HepG2 (cell line): ENCODE results near the gene ANKS1B. TPM values are rescaled to one million over a fixed set of nuclear protein-coding genes. Genes with fewer than 3 reads are reported as not detected.

Source experiments
- ATAC-seq: fragments of 200-7000 bp; cut with Tn5 transposase; 3 replicates; pipeline ENCODE4 v1.9.1; 2020; ENCODE audit warnings: mild to moderate bottlenecking, moderate library complexity
- BruUV-seq: library from RNA; stranded (reverse); fragments of 400-500 nt; replicated peaks from 2 replicates; lab custom pipeline; 2021; lab: Mats Ljungman, UMichigan
- CTCF ChIA-PET: fragments of 300-600 bp; formaldehyde crosslinking; extraction: SDS; loops from one replicate; lab custom pipeline; 2021; ENCODE audit warnings: low total read pairs, inconsistent platforms, low intra/inter-chr PET ratio; lab: Yijun Ruan, JAX
- POLR2A ChIA-PET: fragments of 350-600 bp; sonication (Branson Sonifier 250); formaldehyde crosslinking; loops from one replicate; lab custom pipeline; 2020; ENCODE audit warnings: antibody characterized with exemption, inconsistent platforms; lab: Yijun Ruan, JAX
- DNase-seq: peaks from one replicate; pipeline ENCODE4 v3.0.0-alpha.2; 2015; ENCODE audit warnings: low spot score
- FAIRE-seq: peaks from 3 replicates; lab custom pipeline; 2011; peaks lifted over from hg19 to GRCh38; lab: Jason Lieb, UNC
- H2AFZ ChIP-seq: one replicate; pipeline ENCODE4 v1.6.1; 2011; ENCODE audit warnings: low read length, inconsistent platforms
- H3K27ac ChIP-seq: fragments of 300-600 bp; 3 replicates; pipeline ENCODE4 v1.8.0; 2011; ENCODE audit warnings: mixed run types, mild to moderate bottlenecking, mixed read lengths, low read length, inconsistent platforms; ENCODE audit not compliant: insufficient read depth; ENCODE audit errors: extremely low read length
- H3K27me3 ChIP-seq, 2 experiments: fragments of 200-600 bp in 1 of 2; 2 replicates in 1 of 2; 3 replicates in 1 of 2; pipeline versions ENCODE4 v1.6.0 to v1.8.0; 2011; ENCODE audit warnings: low read length in 2 of 2, mild to moderate bottlenecking in 2 of 2, moderate library complexity in 2 of 2, inconsistent platforms in 1 of 2; ENCODE audit not compliant: insufficient read depth in 2 of 2, control insufficient read depth in 1 of 2
- H3K36me3 ChIP-seq, 2 experiments: fragments of 200-600 bp in 1 of 2; replicated peaks in 1 of 2; 2 replicates in 1 of 2; 3 replicates in 1 of 2; pipeline versions ENCODE4 v1.5.1 to v1.8.0; 2011; ENCODE audit warnings: low read length in 2 of 2, inconsistent platforms in 1 of 2; ENCODE audit not compliant: insufficient read depth in 2 of 2, control insufficient read depth in 1 of 2
- H3K4me1 ChIP-seq: 2 replicates; pipeline ENCODE4 v1.5.1; 2012; ENCODE audit warnings: low read length, inconsistent platforms; ENCODE audit not compliant: insufficient read depth
- H3K4me2 ChIP-seq: 2 replicates; pipeline ENCODE4 v1.6.0; 2011; ENCODE audit warnings: low read depth, low read length, inconsistent platforms
- H3K4me3 ChIP-seq, 3 experiments: fragments of 200-600 bp in 1 of 3; sonication (generic), shearing (Covaris generic) in 1 of 3; replicated peaks in 1 of 3; 2 replicates each; pipeline ENCODE4 v1.5.1; 2011 to 2016; ENCODE audit warnings: low read length in 3 of 3, inconsistent platforms in 2 of 3, low read depth in 2 of 3, mild to moderate bottlenecking in 2 of 3, control low read depth in 1 of 3, mixed read lengths in 1 of 3; ENCODE audit not compliant: insufficient read depth in 1 of 3
- H3K79me2 ChIP-seq: one replicate; pipeline ENCODE4 v1.6.1; 2011; ENCODE audit warnings: low read length, inconsistent platforms; ENCODE audit not compliant: insufficient read depth
- H3K9ac ChIP-seq: 2 replicates; pipeline ENCODE4 v1.6.0; 2011; ENCODE audit warnings: mild to moderate bottlenecking, low read depth, low read length, inconsistent platforms; ENCODE audit not compliant: insufficient read depth
- H3K9me3 ChIP-seq: 2 replicates; pipeline ENCODE4 v1.5.1; 2012; ENCODE audit warnings: mild to moderate bottlenecking, low read length
- H4K20me1 ChIP-seq: 2 replicates; pipeline ENCODE4 v1.6.0; 2011; ENCODE audit warnings: inconsistent platforms, mild to moderate bottlenecking, low read length, moderate library complexity; ENCODE audit not compliant: insufficient read depth
- FOXK2 ChIP-seq: fragments of 450-650 bp; IDR thresholded peaks from 2 replicates; pipeline ENCODE4 v1.6.1; 2016
- HOXA9 ChIP-seq: sonication (generic); formaldehyde crosslinking; IDR thresholded peaks from 2 replicates; pipeline ENCODE4 v1.8.1; 2022; ENCODE audit warnings: missing genetic modification reagents, mild to moderate bottlenecking, moderate library complexity, borderline replicate concordance
- IRX3 ChIP-seq: sonication (generic); formaldehyde crosslinking; IDR thresholded peaks from 2 replicates; pipeline ENCODE4 v1.8.1; 2023; ENCODE audit warnings: mild to moderate bottlenecking, low read depth, missing genetic modification reagents, borderline replicate concordance
- KMT2B ChIP-seq: IDR thresholded peaks from 2 replicates; pipeline ENCODE4 v1.6.1; 2016; ENCODE audit warnings: missing genetic modification reagents, missing compliant biosample characterization
- NFKBIZ ChIP-seq: IDR thresholded peaks from 2 replicates; pipeline ENCODE4 v1.6.1; 2018; ENCODE audit warnings: missing genetic modification reagents, missing compliant biosample characterization
- NFYC ChIP-seq: IDR thresholded peaks from 2 replicates; pipeline ENCODE4 v1.6.1; 2016; ENCODE audit warnings: missing genetic modification reagents, missing compliant biosample characterization
- SCMH1 ChIP-seq: sonication (generic); formaldehyde crosslinking; IDR thresholded peaks from 2 replicates; pipeline ENCODE4 v1.9.0; 2021; ENCODE audit warnings: missing genetic modification reagents, mild to moderate bottlenecking, borderline replicate concordance
- SMAD1 ChIP-seq: sonication (generic); formaldehyde crosslinking; IDR thresholded peaks from 2 replicates; pipeline ENCODE4 v1.4.0; 2020; ENCODE audit warnings: missing genetic modification reagents, low read depth, mild to moderate bottlenecking, borderline replicate concordance
- TCF12 ChIP-seq, 2 experiments: fragments of 450-650 bp in 1 of 2; sonication (generic) in 1 of 2; formaldehyde crosslinking in 1 of 2; IDR thresholded peaks; 2 replicates each; pipeline versions ENCODE4 v1.6.1 to v1.8.0; 2017 to 2022; ENCODE audit warnings: antibody characterized with exemption in 1 of 2, mild to moderate bottlenecking in 1 of 2, missing genetic modification reagents in 1 of 2, moderate library complexity in 1 of 2
- THAP9 ChIP-seq: sonication (generic); formaldehyde crosslinking; IDR thresholded peaks from 2 replicates; pipeline ENCODE4; 2020; ENCODE audit warnings: missing genetic modification reagents, mild to moderate bottlenecking, borderline replicate concordance
- ZBTB14 ChIP-seq: sonication (generic); formaldehyde crosslinking; IDR thresholded peaks from 2 replicates; pipeline ENCODE4 v1.4.0; 2020; ENCODE audit warnings: missing genetic modification reagents
- ZBTB3 ChIP-seq: sonication (generic); formaldehyde crosslinking; IDR thresholded peaks from 2 replicates; pipeline ENCODE4 v1.4.0; 2020; ENCODE audit warnings: low read depth, mild to moderate bottlenecking, moderate library complexity, missing genetic modification reagents, borderline replicate concordance
- ZBTB33 ChIP-seq: sonication (generic); formaldehyde crosslinking; IDR thresholded peaks from 2 replicates; pipeline ENCODE4 v1.4.0; 2020; ENCODE audit warnings: missing genetic modification reagents
- ZFAT ChIP-seq: sonication (generic); formaldehyde crosslinking; conservative IDR thresholded peaks from 2 replicates; pipeline ENCODE4 v1.8.1; 2023; ENCODE audit warnings: missing genetic modification reagents, inconsistent platforms
- ZFP37 ChIP-seq: sonication (generic); formaldehyde crosslinking; IDR thresholded peaks from 2 replicates; pipeline ENCODE4 v1.4.0; 2020; ENCODE audit warnings: missing genetic modification reagents, borderline replicate concordance
- ZMYM4 ChIP-seq: sonication (generic); formaldehyde crosslinking; IDR thresholded peaks from 2 replicates; pipeline ENCODE4 v1.8.1; 2023; ENCODE audit warnings: mild to moderate bottlenecking, missing genetic modification reagents
- ZNF274 ChIP-seq: sonication (generic); formaldehyde crosslinking; IDR thresholded peaks from 2 replicates; pipeline ENCODE4 v1.5.1; 2020; ENCODE audit warnings: mild to moderate bottlenecking, missing genetic modification reagents
- ZNF33B ChIP-seq: sonication (generic); formaldehyde crosslinking; IDR thresholded peaks from 2 replicates; pipeline ENCODE4 v1.5.1; 2020; ENCODE audit warnings: mild to moderate bottlenecking, missing genetic modification reagents
- ZNF549 ChIP-seq: sonication (generic); formaldehyde crosslinking; IDR thresholded peaks from 2 replicates; pipeline ENCODE4 v1.5.0; 2020; ENCODE audit warnings: missing genetic modification reagents
- WGBS: methylation state at CpG from one replicate; pipeline ENCODE4 v1.1.6; 2017; ENCODE audit warnings: low lambda C conversion rate; 5-methylcytosine and 5-hydroxymethylcytosine counted together
- in situ Hi-C: cut with HindIII; loops from 2 replicates; pipeline ENCODE4 v1.10.0; 2017; ENCODE audit warnings: low pct_unique_long_range_greater_than_20kb; ENCODE audit not compliant: extremely low pct_ligation_motif_present
- intact Hi-C: fragments of 100-400 bp; cut with micrococcal nuclease; formaldehyde crosslinking; loops from one replicate; pipeline ENCODE4 v1.10.0; 2022; ENCODE audit not compliant: unreplicated experiment
- polyA plus RNA-seq, 8 experiments: library from polyadenylated mRNA; depleted of rRNA in 3 of 8; stranded (reverse) in 7 of 8; unstranded in 1 of 8; fragments of >200 nt; fragmentation: Illumina TruSeq in 4 of 8; extraction: Trizol in 4 of 8; gene quantifications; 2 replicates each; pipeline versions ENCODE4 v1.2.1 to v1.2.3, GENCODE V29; 2011 to 2016; ENCODE audit warnings: low read depth in 4 of 8, missing spikeins in 1 of 8, mixed read lengths in 1 of 8; ENCODE audit not compliant: insufficient read depth in 1 of 8
- total RNA-seq, 5 experiments: library from RNA; depleted of rRNA; stranded (reverse); fragments of >200 nt; fragmentation: Illumina TruSeq; extraction: Trizol; gene quantifications; 2 replicates each; pipeline ENCODE4 v1.2.3, GENCODE V29; 2016; ENCODE audit warnings: low read depth in 1 of 5

Gene ANKS1B
- total and polyA plus RNA-seq, 2 of the 13 experiments (the other 11 are each of a cell fraction or from before 2014, with no cell fraction given) = 0.15 TPM; not detected in 1

GRCh38 chr12:99732131-99732530 lies 252.6 kb downstream of the ANKS1B start:
- Histone ChIP-seq H3K4me3 (no peak overlapping the region), H3K9ac (no peak overlapping the region), H3K36me3 (no peaks in the 10 kb centered on the region), H4K20me1 (no peaks in the 10 kb centered on the region), H2AFZ (no peak overlapping the region), H3K79me2 (no peaks in the 10 kb centered on the region), H3K4me1 (no peaks in the 10 kb centered on the region), H3K27ac (no peak overlapping the region), H3K9me3 (no peaks in the 10 kb centered on the region), H3K27me3 (no peaks in the 10 kb centered on the region; a peak in 1 of 5 replicates), H3K4me2 (no peak overlapping the region)
- in situ Hi-C loops (no loop called here), intact Hi-C loops (no loop called here)
- TF ChIP-seq ZNF33B (CRISPR knock-in tag) (no peak), ZBTB33 (CRISPR knock-in tag) (no peak), ZMYM4 (CRISPR knock-in tag) (no peak), ZBTB14 (no peak), FOXK2 (no peak), TCF12 (IDR thresholded peaks at IDR 0.05) (no peak), TCF12 (CRISPR knock-in tag; IDR thresholded peaks at IDR 0.05) (no peak), NFYC (no peak), IRX3 (no peak), ZFAT (CRISPR knock-in tag) (no peak), ZBTB3 (CRISPR knock-in tag) (no peak), SMAD1 (CRISPR knock-in tag) (no peak), ZNF549 (no peak), KMT2B (CRISPR knock-in tag) (no peak), ZNF274 (CRISPR knock-in tag) (no peak), ZFP37 (no peak), THAP9 (CRISPR knock-in tag) (no peak), NFKBIZ (CRISPR knock-in tag) (no peak), SCMH1 (CRISPR knock-in tag) (no peak), HOXA9 (CRISPR knock-in tag) (no peak)
- no peak for ATAC-seq
- BruUV-seq = no TSS peak
- no peak for DNase-seq
- 5% methylated on average over 1 of the region's 1 CpG for WGBS
- ChIA-PET POLR2A (no interaction called here), CTCF (no interaction called here)
- FAIRE-seq = no peak
